Caco-2 (cell line): Measurements from ENCODE around the gene KRT15. TPM values are rescaled to one million over a fixed set of nuclear protein-coding genes. Genes with fewer than 3 reads are reported as not detected.

Experiments
- BruUV-seq: library from RNA; stranded (reverse); fragments of 400-500 nt; replicated peaks from 2 replicates; lab custom pipeline; 2021; lab: Mats Ljungman, UMichigan
- CTCF ChIA-PET: fragments of 300-600 bp; sonication (Branson Sonifier 250); formaldehyde crosslinking; loops from one replicate; lab custom pipeline; 2022; ENCODE audit warnings: antibody characterized with exemption; lab: Charles Lee
- POLR2A ChIA-PET: fragments of 300-600 bp; sonication (Branson Sonifier 250); formaldehyde crosslinking; loops from one replicate; lab custom pipeline; 2022; ENCODE audit warnings: antibody characterized with exemption; lab: Charles Lee
- DNase-seq, 2 experiments: peaks; one replicate each; pipeline versions ENCODE4 v3.0.0 to v3.0.0-alpha.2; 2020 to 2022
- H3K27me3 ChIP-seq: replicated peaks from 2 replicates; pipeline ENCODE4 v1.6.0; 2011; ENCODE audit warnings: low read length; ENCODE audit not compliant: control insufficient read depth, insufficient read depth
- H3K36me3 ChIP-seq: 2 replicates; pipeline ENCODE4 v1.5.1; 2011; ENCODE audit warnings: low read length; ENCODE audit not compliant: control insufficient read depth, insufficient read depth
- H3K4me1 ChIP-seq: fragments of 250-450 bp; sonication (Bioruptor Pico); 2 replicates; pipeline ENCODE4 v1.5.1; 2020; ENCODE audit warnings: mild to moderate bottlenecking
- H3K4me3 ChIP-seq: 2 replicates; pipeline ENCODE4 v1.5.1; 2011; ENCODE audit warnings: low read depth, mild to moderate bottlenecking, control low read depth, low read length
- H3K9me3 ChIP-seq: fragments of 250-450 bp; sonication (Bioruptor Pico); 2 replicates; pipeline ENCODE4 v1.5.1; 2020; ENCODE audit warnings: mild to moderate bottlenecking, moderate library complexity
- H3K27ac Mint-ChIP-seq: one replicate; pipeline ENCODE4 v1.8.0; 2022; ENCODE audit warnings: mixed read lengths; ENCODE audit not compliant: unreplicated experiment
- H3K27me3 Mint-ChIP-seq: one replicate; pipeline ENCODE4 v1.8.0; 2022; ENCODE audit warnings: mixed read lengths; ENCODE audit not compliant: insufficient read depth, unreplicated experiment
- H3K36me3 Mint-ChIP-seq: one replicate; pipeline ENCODE4 v1.8.0; 2022; ENCODE audit warnings: mild to moderate bottlenecking, mixed read lengths; ENCODE audit not compliant: insufficient read depth, unreplicated experiment
- H3K4me1 Mint-ChIP-seq: one replicate; pipeline ENCODE4 v1.8.0; 2022; ENCODE audit warnings: low read depth, mixed read lengths; ENCODE audit not compliant: unreplicated experiment
- H3K4me3 Mint-ChIP-seq: one replicate; pipeline ENCODE4 v1.8.0; 2022; ENCODE audit warnings: mild to moderate bottlenecking, moderate library complexity, mixed read lengths; ENCODE audit not compliant: unreplicated experiment
- H3K9me3 Mint-ChIP-seq: one replicate; pipeline ENCODE4 v1.8.0; 2022; ENCODE audit warnings: mixed read lengths; ENCODE audit not compliant: unreplicated experiment
- intact Hi-C: fragments of 100-400 bp; cut with micrococcal nuclease; formaldehyde crosslinking; loops from one replicate; pipeline ENCODE4 v1.10.0; 2022; ENCODE audit not compliant: unreplicated experiment
- total RNA-seq: library from RNA; stranded (reverse); gene quantifications from 2 replicates; pipeline ENCODE4 v1.2.3, GENCODE V29; 2022
- TF ChIP-seq, protein P1 (sequence below), 2 experiments: fragments of 200-600 bp in 1 of 2; IDR thresholded peaks; 1 replicate in 1 of 2; 2 replicates in 1 of 2; pipeline versions ENCODE4 v1.5.1 to v1.8.0; 2011 to 2022; ENCODE audit warnings: antibody characterized with exemption in 1 of 2, control low read depth in 1 of 2, inconsistent platforms in 1 of 2, low read depth in 1 of 2, low read length in 1 of 2, mild to moderate bottlenecking in 1 of 2, moderate library complexity in 1 of 2; ENCODE audit not compliant: insufficient read depth in 1 of 2, severe bottlenecking in 1 of 2, unreplicated experiment in 1 of 2

KRT15 gene
- total RNA-seq, 1 experiment from 2014 or later, result 5.3 TPM

DNA sequence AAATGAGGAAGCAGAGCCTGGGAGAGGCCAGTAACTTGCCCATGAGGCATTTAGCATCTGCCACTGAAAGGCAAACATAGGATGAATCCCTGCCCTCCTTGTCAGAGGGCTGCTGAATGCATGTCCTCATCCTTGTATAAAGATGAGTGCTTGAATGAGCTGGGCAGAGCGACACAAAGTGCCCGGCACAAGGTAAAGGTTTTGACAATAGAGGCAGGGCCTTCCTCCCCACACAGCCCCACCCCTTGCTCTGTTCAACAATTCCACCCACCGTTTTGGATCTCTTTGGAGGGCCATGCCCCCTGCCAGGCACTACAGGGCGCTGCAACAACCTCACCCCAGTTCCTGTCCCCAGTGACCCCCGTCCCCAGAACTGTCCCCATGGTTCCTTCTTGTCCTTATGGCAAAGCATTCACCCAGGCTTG, 10.8 kb upstream of the KRT15 start:
- H3K9me3 ChIP-seq, result 0 out of 2 replicates have a peak, but pooled peaks cover 4% of the 10 kb centered on the region
- peak overlapping the region; percentile 98 for H3K27ac Mint-ChIP-seq
- H3K4me3 Mint-ChIP-seq, result peak overlapping the region; percentile 99
- H3K9me3 Mint-ChIP-seq, result no peaks in the 10 kb centered on the region
- H3K4me1 ChIP-seq, result peaks cover 43% of the 10 kb centered on the region
- BruUV-seq, result no TSS peak
- ChIA-PET POLR2A (interaction anchor here (0.5 to 2.2 kb wide), 5 partner anchors 7 to 159 kb away, joined by 4 to 15 read pairs (median 7); partner anchors contain the start of gene EIF1), CTCF (interaction anchor here (0.9 to 4.1 kb wide), 3 partner anchors 20 to 159 kb away, joined by 4 to 42 read pairs (median 5); partner anchors contain the start of gene EIF1)
- H3K4me1 Mint-ChIP-seq, result peaks cover 49% of the 10 kb centered on the region
- TF ChIP-seq, protein P1, sequence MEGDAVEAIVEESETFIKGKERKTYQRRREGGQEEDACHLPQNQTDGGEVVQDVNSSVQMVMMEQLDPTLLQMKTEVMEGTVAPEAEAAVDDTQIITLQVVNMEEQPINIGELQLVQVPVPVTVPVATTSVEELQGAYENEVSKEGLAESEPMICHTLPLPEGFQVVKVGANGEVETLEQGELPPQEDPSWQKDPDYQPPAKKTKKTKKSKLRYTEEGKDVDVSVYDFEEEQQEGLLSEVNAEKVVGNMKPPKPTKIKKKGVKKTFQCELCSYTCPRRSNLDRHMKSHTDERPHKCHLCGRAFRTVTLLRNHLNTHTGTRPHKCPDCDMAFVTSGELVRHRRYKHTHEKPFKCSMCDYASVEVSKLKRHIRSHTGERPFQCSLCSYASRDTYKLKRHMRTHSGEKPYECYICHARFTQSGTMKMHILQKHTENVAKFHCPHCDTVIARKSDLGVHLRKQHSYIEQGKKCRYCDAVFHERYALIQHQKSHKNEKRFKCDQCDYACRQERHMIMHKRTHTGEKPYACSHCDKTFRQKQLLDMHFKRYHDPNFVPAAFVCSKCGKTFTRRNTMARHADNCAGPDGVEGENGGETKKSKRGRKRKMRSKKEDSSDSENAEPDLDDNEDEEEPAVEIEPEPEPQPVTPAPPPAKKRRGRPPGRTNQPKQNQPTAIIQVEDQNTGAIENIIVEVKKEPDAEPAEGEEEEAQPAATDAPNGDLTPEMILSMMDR (IDR thresholded peaks at IDR 0.05; ENCODE audit: insufficient read depth in 1 of 2, low read depth in 1 of 2, low read length in 1 of 2, severe bottlenecking in 1 of 2, unreplicated experiment in 1 of 2), result no peak
- no peaks in the 10 kb centered on the region for H3K27me3 ChIP-seq
- H3K4me3 ChIP-seq, result peak overlapping the region; percentile 4
- H3K36me3 ChIP-seq, result peaks cover 14% of the 10 kb centered on the region
- intact Hi-C loops, result loop anchor here (10.0 kb wide), 1 partner anchor 115 kb away; no protein-coding TSS in a partner anchor
- no peak for DNase-seq
- peaks cover 49% of the 10 kb centered on the region for H3K36me3 Mint-ChIP-seq
- H3K27me3 Mint-ChIP-seq, result no peaks in the 10 kb centered on the region

DNA sequence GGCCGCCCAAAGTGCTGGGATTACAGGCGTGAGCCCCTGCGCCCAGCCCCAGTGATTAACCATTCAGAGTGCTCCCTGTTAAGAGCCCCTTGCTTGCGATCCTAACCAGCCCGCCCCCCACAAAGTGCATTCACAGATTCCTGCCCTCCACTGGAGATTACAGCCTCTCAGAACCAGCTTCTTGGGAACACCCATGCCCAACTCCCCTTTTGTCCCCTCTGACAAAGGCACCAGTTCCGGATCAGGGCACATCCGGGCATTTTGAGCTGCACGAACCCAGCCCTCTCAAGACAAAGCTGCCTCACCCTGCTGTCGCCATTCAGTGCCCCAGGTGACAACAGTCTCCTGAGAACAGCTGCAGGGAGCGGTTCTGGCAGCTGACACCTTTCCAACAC, 10.3 kb upstream of the KRT15 start:
- Mint-ChIP-seq H3K9me3 (no peaks in the 10 kb centered on the region), H3K27ac (peak overlapping the region; percentile 98), H3K4me3 (peak overlapping the region; percentile 99), H3K4me1 (peaks cover 55% of the 10 kb centered on the region), H3K27me3 (no peaks in the 10 kb centered on the region), H3K36me3 (peaks cover 54% of the 10 kb centered on the region)
- POLR2A ChIA-PET, result interaction anchor here (0.5 to 2.5 kb wide), 19 partner anchors 9 to 710 kb away, joined by 3 to 31 read pairs (median 5); partner anchors contain the start of genes EIF1 and KRT13
- Histone ChIP-seq H3K36me3 (peaks cover 16% of the 10 kb centered on the region), H3K4me1 (peaks cover 46% of the 10 kb centered on the region), H3K9me3 (0 out of 2 replicates have a peak, but pooled peaks cover 4% of the 10 kb centered on the region), H3K27me3 (no peaks in the 10 kb centered on the region), H3K4me3 (no peak overlapping the region)
- intact Hi-C loops, result loop anchor here (1.0 to 10.0 kb wide), 2 partner anchors 7 to 114 kb away; no protein-coding TSS in a partner anchor
- no TSS peak for BruUV-seq
- no peak for DNase-seq
- CTCF ChIA-PET, result interaction anchor here (0.6 to 4.1 kb wide), 6 partner anchors 7 to 160 kb away, joined by 3 to 42 read pairs (median 6); partner anchors contain the start of gene EIF1
- TF ChIP-seq, protein P1 (IDR thresholded peaks at IDR 0.05; ENCODE audit: insufficient read depth in 1 of 2, low read depth in 1 of 2, low read length in 1 of 2, severe bottlenecking in 1 of 2, unreplicated experiment in 1 of 2), result no peak

DNA sequence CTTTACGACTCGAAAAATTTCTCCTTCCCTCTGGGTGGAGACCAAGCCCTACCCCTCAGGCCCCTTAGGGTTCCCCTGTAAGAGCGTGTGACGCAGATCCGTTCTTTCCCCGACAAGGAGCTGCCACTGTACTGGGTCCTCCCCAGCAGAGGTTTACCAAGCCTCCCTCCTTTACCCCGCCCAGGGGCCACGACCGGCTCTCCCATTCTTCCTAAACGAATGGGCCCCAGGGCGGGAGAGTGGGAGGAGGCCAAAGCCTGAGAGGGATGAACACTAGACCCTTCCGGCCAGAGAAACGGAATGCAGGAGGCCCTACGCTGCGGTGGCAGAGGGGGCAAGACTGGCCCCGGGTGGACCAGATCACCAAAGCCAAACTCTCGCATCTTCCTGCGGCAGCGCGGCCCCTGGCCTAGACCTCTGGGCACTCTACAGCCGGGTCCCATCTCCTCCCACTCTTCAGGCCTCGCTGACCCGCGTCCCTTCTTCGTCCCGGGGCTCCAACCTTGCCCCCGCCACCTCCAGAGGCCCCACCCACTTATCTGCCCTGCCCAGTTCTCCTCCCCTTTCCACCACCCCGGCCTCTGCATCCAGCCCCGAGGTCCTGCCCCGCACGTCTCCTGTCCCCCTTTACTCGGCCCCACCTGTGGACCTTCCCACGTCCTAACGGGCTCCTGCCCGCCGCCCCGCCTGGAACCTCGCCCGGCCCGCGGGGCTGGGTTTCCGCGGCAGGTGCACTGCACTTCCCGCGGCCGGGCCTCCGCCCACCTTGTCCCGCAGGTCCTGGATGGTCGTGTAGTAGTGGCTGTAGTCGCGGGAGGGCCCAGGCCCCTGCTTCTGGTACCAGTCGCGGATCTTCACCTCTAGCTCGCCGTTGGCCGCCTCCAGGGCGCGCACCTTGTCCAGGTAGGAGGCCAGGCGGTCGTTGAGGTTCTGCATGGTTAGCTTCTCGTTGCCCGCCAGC, 8.7 kb upstream of the KRT15 start:
- Mint-ChIP-seq H3K36me3 (peaks cover 70% of the 10 kb centered on the region), H3K4me3 (peak overlapping the region; percentile 99), H3K27ac (peak overlapping the region; percentile 98), H3K9me3 (no peaks in the 10 kb centered on the region), H3K4me1 (peaks cover 51% of the 10 kb centered on the region), H3K27me3 (no peaks in the 10 kb centered on the region)
- peak; percentile 69 to 77 for DNase-seq
- H3K36me3 ChIP-seq, result peaks cover 18% of the 10 kb centered on the region
- H3K9me3 ChIP-seq, result 0 out of 2 replicates have a peak, but pooled peaks cover 4% of the 10 kb centered on the region
- POLR2A ChIA-PET, result interaction anchor here (0.5 to 2.5 kb wide), 18 partner anchors 9 to 1596 kb away, joined by 3 to 31 read pairs (median 5); partner anchors contain the start of genes EIF1 and KRT13
- TSS peak; percentile 34 for BruUV-seq
- H3K27me3 ChIP-seq, result no peaks in the 10 kb centered on the region
- CTCF ChIA-PET, result interaction anchor here (0.8 to 4.1 kb wide), 8 partner anchors 9 to 724 kb away, joined by 3 to 42 read pairs (median 4); no protein-coding TSS in a partner anchor
- peak overlapping the region; percentile 98 for H3K4me3 ChIP-seq
- peaks cover 62% of the 10 kb centered on the region for H3K4me1 ChIP-seq
- intact Hi-C loops, result loop anchor here (1.0 to 10.0 kb wide), 2 partner anchors 9 to 113 kb away; no protein-coding TSS in a partner anchor
- TF ChIP-seq, protein P1 (IDR thresholded peaks at IDR 0.05; ENCODE audit: insufficient read depth in 1 of 2, low read depth in 1 of 2, low read length in 1 of 2, severe bottlenecking in 1 of 2, unreplicated experiment in 1 of 2), result no peak
